GM23338 (cell line): ENCODE results near the gene SPRY1. TPM values are rescaled to one million over a fixed set of nuclear protein-coding genes. Genes with fewer than 3 reads are reported as not detected.

ENCODE experiments used
- ATAC-seq: fragments of 200-7000 bp; cut with Tn5 transposase; 3 replicates; pipeline ENCODE4 v1.9.1; 2020
- DNase-seq: peaks from one replicate; pipeline ENCODE4 v3.0.0-alpha.2; 2015; ENCODE audit warnings: low spot score
- H2AFZ ChIP-seq: fragments of 200-600 bp; sonication (generic); 2 replicates; pipeline ENCODE4 v1.8.0; 2016; ENCODE audit warnings: antibody characterized with exemption, mild to moderate bottlenecking, moderate library complexity
- H3F3A ChIP-seq: fragments of 200-600 bp; sonication (generic); replicated peaks from 2 replicates; pipeline ENCODE4 v1.8.0; 2017; ENCODE audit warnings: antibody characterized with exemption, mixed run types, low read depth
- H3K27ac ChIP-seq: fragments of 200-600 bp; sonication (generic); 2 replicates; pipeline ENCODE4 v1.6.1; 2016; ENCODE audit warnings: low read depth
- H3K27me3 ChIP-seq: fragments of 200-600 bp; sonication (generic); 2 replicates; pipeline ENCODE4 v1.8.0; 2016; ENCODE audit warnings: mild to moderate bottlenecking, mixed run types, moderate library complexity; ENCODE audit not compliant: insufficient read depth
- H3K36me3 ChIP-seq: fragments of 200-600 bp; sonication (generic); 2 replicates; pipeline ENCODE4 v1.8.0; 2016; ENCODE audit warnings: mild to moderate bottlenecking; ENCODE audit not compliant: insufficient read depth
- H3K4me1 ChIP-seq: fragments of 200-600 bp; sonication (generic); 2 replicates; pipeline ENCODE4 v1.8.0; 2016; ENCODE audit warnings: mild to moderate bottlenecking, moderate library complexity; ENCODE audit not compliant: insufficient read depth
- H3K4me2 ChIP-seq: fragments of 200-600 bp; sonication (generic); 2 replicates; pipeline ENCODE4 v1.7.1; 2017; ENCODE audit warnings: mixed run types
- H3K4me3 ChIP-seq: fragments of 200-600 bp; sonication (generic); 2 replicates; pipeline ENCODE4 v1.6.1; 2016; ENCODE audit warnings: mixed run types
- H3K79me2 ChIP-seq: fragments of 200-600 bp; sonication (generic); replicated peaks from 2 replicates; pipeline ENCODE4 v1.8.0; 2017; ENCODE audit warnings: mild to moderate bottlenecking; ENCODE audit not compliant: insufficient read depth
- H3K9me2 ChIP-seq: fragments of 200-600 bp; sonication (generic); 2 replicates; pipeline ENCODE4 v1.8.0; 2017; ENCODE audit not compliant: insufficient read depth
- H4K20me1 ChIP-seq: fragments of 200-600 bp; sonication (generic); replicated peaks from 2 replicates; pipeline ENCODE4 v1.8.0; 2017; ENCODE audit warnings: mild to moderate bottlenecking; ENCODE audit not compliant: insufficient read depth
- H3K27ac Mint-ChIP-seq: 2 replicates; pipeline ENCODE4 v1.8.0; 2020; ENCODE audit warnings: inconsistent platforms, mild to moderate bottlenecking, moderate library complexity, mixed read lengths
- H3K27me3 Mint-ChIP-seq: 3 replicates; pipeline ENCODE4 v1.8.0; 2022; ENCODE audit warnings: low read depth, mild to moderate bottlenecking, moderate library complexity, mixed read lengths, inconsistent platforms; ENCODE audit not compliant: insufficient read depth, poor library complexity
- H3K36me3 Mint-ChIP-seq: 3 replicates; pipeline ENCODE4 v1.8.0; 2021; ENCODE audit warnings: low read depth, mild to moderate bottlenecking, inconsistent platforms, moderate library complexity, mixed read lengths
- H3K4me1 Mint-ChIP-seq: 3 replicates; pipeline ENCODE4 v1.8.0; 2020; ENCODE audit warnings: mild to moderate bottlenecking, inconsistent platforms, mixed read lengths
- H3K4me3 Mint-ChIP-seq: 3 replicates; pipeline ENCODE4 v1.8.0; 2021; ENCODE audit warnings: moderate library complexity, mild to moderate bottlenecking, inconsistent platforms, mixed read lengths
- H3K9me3 Mint-ChIP-seq: 3 replicates; pipeline ENCODE4 v1.8.0; 2020; ENCODE audit warnings: moderate library complexity, mild to moderate bottlenecking, inconsistent platforms, mixed read lengths
- CREB1 ChIP-seq: fragments of 250-450 bp; sonication (Bioruptor Pico); IDR thresholded peaks from 2 replicates; pipeline ENCODE4 v1.5.0; 2020; ENCODE audit warnings: low read depth, mild to moderate bottlenecking, moderate library complexity
- EZH2 ChIP-seq: fragments of 200-600 bp; sonication (generic); IDR thresholded peaks from one replicate; pipeline ENCODE4 v1.8.0; 2017; ENCODE audit warnings: antibody characterized with exemption, mild to moderate bottlenecking, low read depth; ENCODE audit not compliant: unreplicated experiment
- EZH2phosphoT487 ChIP-seq: fragments of 200-600 bp; sonication (generic); IDR thresholded peaks from one replicate; pipeline ENCODE4 v1.8.1; 2018; ENCODE audit warnings: antibody characterized with exemption; ENCODE audit not compliant: unreplicated experiment
- JUNB ChIP-seq: IDR thresholded peaks from one replicate; pipeline ENCODE4 v1.6.1; 2016; ENCODE audit warnings: antibody characterized with exemption; ENCODE audit not compliant: unreplicated experiment
- NANOG ChIP-seq: IDR thresholded peaks from 2 replicates; pipeline ENCODE4 v1.6.1; 2016; ENCODE audit warnings: antibody characterized with exemption, borderline replicate concordance
- POLR2AphosphoS5 ChIP-seq: IDR thresholded peaks from 2 replicates; pipeline ENCODE4 v1.6.1; 2016; ENCODE audit warnings: antibody characterized with exemption, low read depth
- STAT1 ChIP-seq: IDR thresholded peaks from one replicate; pipeline ENCODE4 v1.6.1; 2016; ENCODE audit warnings: antibody characterized with exemption; ENCODE audit not compliant: unreplicated experiment
- ZNF114 ChIP-seq: fragments of 250-450 bp; sonication (Bioruptor Pico); IDR thresholded peaks from 2 replicates; pipeline ENCODE4 v1.5.0; 2020; ENCODE audit warnings: mild to moderate bottlenecking, moderate library complexity
- ZNF331 ChIP-seq: fragments of 250-450 bp; sonication (Bioruptor Pico); IDR thresholded peaks from 2 replicates; pipeline ENCODE4 v1.5.0; 2020; ENCODE audit warnings: low read depth, mild to moderate bottlenecking, moderate library complexity
- polyA plus RNA-seq: library from polyadenylated mRNA; unstranded; fragments of >200 nt; fragmentation: Nextera tagmentation; extraction: Ambion mirVana; gene quantifications from 2 replicates; pipeline ENCODE4 v1.2.1, GENCODE V29; 2016
- total RNA-seq: library from RNA; depleted of rRNA; stranded (reverse); fragments of >200 nt; shearing (Covaris generic); gene quantifications from 2 replicates; pipeline ENCODE4 v1.2.3, GENCODE V29; 2014
- TF ChIP-seq, protein P1 (sequence below): fragments of 250-450 bp; sonication (Bioruptor Pico); IDR thresholded peaks from 2 replicates; pipeline ENCODE4 v1.5.0; 2020; ENCODE audit warnings: mild to moderate bottlenecking, moderate library complexity
- TF ChIP-seq, protein P2 (sequence below): IDR thresholded peaks from 2 replicates; pipeline ENCODE4 v1.6.1; 2016; ENCODE audit warnings: antibody characterized with exemption
- TF ChIP-seq, protein P3 (sequence below): IDR thresholded peaks from one replicate; pipeline ENCODE4 v1.6.1; 2018; ENCODE audit warnings: antibody characterized with exemption; ENCODE audit not compliant: unreplicated experiment
- TF ChIP-seq, protein P4 (sequence below), 2 experiments: fragments of 200-600 bp in 1 of 2; sonication (generic) in 1 of 2; conservative IDR thresholded peaks; 2 replicates each; pipeline versions ENCODE4 v1.5.1 to v1.6.1; 2016 to 2017; ENCODE audit warnings: antibody characterized with exemption in 2 of 2, low read depth in 2 of 2, mild to moderate bottlenecking in 2 of 2, moderate library complexity in 1 of 2

Gene SPRY1
- total and polyA plus RNA-seq, 2 experiments from 2014 or later, result 62.8 to 103 TPM

DNA sequence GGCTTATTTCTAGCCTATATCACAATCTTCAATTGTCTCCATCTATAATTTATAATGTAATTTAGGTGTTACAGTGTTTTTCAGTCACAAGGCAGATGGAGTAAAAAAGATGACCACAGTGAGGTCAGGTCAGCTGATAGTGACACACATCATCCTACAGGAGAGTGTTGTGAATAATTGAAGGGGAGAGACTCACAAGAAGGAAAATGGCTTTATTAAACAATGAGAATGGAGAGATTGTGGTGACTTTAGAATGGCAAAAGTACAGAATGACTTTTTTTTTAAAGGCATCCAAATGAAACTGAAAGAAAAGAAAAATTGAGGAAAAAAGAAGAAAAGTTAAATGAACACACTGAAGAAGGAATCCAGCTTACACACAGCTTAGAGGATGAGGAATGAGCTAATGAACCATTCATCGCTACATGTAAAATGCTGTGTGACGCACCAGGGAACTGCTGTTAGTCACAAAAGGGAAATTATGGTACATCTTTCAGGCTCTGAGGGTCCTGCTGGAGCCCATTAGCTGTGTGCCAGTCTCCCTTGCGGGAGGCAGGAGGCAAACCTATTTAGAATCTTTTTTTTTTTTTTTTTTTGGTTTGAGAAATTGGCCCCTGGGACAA lies 56.6 kb downstream of the SPRY1 start:
- no peak overlapping the region for H3K27ac ChIP-seq
- no peaks in the 10 kb centered on the region for H3K9me2 ChIP-seq
- DNase-seq (no peak), ATAC-seq (no peak)
- no peaks in the 10 kb centered on the region for H3K36me3 ChIP-seq
- H3K4me1 ChIP-seq, result peaks cover 4% of the 10 kb centered on the region
- H3K4me2 ChIP-seq, result no peak overlapping the region
- no peaks in the 10 kb centered on the region for H3K36me3 Mint-ChIP-seq
- H3K4me3 Mint-ChIP-seq, result no peak overlapping the region
- peaks cover 2% of the 10 kb centered on the region for H3K27me3 Mint-ChIP-seq
- TF ChIP-seq NANOG, result no peak
- TF ChIP-seq STAT1, result no peak
- TF ChIP-seq, protein P1, sequence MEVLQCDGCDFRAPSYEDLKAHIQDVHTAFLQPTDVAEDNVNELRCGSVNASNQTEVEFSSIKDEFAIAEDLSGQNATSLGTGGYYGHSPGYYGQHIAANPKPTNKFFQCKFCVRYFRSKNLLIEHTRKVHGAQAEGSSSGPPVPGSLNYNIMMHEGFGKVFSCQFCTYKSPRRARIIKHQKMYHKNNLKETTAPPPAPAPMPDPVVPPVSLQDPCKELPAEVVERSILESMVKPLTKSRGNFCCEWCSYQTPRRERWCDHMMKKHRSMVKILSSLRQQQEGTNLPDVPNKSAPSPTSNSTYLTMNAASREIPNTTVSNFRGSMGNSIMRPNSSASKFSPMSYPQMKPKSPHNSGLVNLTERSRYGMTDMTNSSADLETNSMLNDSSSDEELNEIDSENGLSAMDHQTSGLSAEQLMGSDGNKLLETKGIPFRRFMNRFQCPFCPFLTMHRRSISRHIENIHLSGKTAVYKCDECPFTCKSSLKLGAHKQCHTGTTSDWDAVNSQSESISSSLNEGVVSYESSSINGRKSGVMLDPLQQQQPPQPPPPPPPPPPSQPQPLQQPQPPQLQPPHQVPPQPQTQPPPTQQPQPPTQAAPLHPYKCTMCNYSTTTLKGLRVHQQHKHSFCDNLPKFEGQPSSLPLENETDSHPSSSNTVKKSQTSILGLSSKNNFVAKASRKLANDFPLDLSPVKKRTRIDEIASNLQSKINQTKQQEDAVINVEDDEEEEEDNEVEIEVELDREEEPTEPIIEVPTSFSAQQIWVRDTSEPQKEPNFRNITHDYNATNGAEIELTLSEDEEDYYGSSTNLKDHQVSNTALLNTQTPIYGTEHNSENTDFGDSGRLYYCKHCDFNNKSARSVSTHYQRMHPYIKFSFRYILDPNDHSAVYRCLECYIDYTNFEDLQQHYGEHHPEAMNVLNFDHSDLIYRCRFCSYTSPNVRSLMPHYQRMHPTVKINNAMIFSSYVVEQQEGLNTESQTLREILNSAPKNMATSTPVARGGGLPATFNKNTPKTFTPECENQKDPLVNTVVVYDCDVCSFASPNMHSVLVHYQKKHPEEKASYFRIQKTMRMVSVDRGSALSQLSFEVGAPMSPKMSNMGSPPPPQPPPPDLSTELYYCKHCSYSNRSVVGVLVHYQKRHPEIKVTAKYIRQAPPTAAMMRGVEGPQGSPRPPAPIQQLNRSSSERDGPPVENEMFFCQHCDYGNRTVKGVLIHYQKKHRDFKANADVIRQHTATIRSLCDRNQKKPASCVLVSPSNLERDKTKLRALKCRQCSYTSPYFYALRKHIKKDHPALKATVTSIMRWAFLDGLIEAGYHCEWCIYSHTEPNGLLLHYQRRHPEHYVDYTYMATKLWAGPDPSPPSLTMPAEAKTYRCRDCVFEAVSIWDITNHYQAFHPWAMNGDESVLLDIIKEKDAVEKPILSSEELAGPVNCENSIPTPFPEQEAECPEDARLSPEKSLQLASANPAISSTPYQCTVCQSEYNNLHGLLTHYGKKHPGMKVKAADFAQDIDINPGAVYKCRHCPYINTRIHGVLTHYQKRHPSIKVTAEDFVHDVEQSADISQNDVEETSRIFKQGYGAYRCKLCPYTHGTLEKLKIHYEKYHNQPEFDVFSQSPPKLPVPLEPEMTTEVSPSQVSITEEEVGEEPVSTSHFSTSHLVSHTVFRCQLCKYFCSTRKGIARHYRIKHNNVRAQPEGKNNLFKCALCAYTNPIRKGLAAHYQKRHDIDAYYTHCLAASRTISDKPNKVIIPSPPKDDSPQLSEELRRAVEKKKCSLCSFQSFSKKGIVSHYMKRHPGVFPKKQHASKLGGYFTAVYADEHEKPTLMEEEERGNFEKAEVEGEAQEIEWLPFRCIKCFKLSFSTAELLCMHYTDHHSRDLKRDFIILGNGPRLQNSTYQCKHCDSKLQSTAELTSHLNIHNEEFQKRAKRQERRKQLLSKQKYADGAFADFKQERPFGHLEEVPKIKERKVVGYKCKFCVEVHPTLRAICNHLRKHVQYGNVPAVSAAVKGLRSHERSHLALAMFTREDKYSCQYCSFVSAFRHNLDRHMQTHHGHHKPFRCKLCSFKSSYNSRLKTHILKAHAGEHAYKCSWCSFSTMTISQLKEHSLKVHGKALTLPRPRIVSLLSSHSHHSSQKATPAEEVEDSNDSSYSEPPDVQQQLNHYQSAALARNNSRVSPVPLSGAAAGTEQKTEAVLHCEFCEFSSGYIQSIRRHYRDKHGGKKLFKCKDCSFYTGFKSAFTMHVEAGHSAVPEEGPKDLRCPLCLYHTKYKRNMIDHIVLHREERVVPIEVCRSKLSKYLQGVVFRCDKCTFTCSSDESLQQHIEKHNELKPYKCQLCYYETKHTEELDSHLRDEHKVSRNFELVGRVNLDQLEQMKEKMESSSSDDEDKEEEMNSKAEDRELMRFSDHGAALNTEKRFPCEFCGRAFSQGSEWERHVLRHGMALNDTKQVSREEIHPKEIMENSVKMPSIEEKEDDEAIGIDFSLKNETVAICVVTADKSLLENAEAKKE, result no peak
- TF ChIP-seq, protein P2, sequence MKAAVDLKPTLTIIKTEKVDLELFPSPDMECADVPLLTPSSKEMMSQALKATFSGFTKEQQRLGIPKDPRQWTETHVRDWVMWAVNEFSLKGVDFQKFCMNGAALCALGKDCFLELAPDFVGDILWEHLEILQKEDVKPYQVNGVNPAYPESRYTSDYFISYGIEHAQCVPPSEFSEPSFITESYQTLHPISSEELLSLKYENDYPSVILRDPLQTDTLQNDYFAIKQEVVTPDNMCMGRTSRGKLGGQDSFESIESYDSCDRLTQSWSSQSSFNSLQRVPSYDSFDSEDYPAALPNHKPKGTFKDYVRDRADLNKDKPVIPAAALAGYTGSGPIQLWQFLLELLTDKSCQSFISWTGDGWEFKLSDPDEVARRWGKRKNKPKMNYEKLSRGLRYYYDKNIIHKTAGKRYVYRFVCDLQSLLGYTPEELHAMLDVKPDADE, result no peak
- no peak for TF ChIP-seq JUNB
- TF ChIP-seq POLR2AphosphoS5, result no peak
- TF ChIP-seq, protein P3, sequence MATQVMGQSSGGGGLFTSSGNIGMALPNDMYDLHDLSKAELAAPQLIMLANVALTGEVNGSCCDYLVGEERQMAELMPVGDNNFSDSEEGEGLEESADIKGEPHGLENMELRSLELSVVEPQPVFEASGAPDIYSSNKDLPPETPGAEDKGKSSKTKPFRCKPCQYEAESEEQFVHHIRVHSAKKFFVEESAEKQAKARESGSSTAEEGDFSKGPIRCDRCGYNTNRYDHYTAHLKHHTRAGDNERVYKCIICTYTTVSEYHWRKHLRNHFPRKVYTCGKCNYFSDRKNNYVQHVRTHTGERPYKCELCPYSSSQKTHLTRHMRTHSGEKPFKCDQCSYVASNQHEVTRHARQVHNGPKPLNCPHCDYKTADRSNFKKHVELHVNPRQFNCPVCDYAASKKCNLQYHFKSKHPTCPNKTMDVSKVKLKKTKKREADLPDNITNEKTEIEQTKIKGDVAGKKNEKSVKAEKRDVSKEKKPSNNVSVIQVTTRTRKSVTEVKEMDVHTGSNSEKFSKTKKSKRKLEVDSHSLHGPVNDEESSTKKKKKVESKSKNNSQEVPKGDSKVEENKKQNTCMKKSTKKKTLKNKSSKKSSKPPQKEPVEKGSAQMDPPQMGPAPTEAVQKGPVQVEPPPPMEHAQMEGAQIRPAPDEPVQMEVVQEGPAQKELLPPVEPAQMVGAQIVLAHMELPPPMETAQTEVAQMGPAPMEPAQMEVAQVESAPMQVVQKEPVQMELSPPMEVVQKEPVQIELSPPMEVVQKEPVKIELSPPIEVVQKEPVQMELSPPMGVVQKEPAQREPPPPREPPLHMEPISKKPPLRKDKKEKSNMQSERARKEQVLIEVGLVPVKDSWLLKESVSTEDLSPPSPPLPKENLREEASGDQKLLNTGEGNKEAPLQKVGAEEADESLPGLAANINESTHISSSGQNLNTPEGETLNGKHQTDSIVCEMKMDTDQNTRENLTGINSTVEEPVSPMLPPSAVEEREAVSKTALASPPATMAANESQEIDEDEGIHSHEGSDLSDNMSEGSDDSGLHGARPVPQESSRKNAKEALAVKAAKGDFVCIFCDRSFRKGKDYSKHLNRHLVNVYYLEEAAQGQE, result no peak
- no peak for TF ChIP-seq ZNF114 (CRISPR knock-in tag)
- TF ChIP-seq, protein P4, sequence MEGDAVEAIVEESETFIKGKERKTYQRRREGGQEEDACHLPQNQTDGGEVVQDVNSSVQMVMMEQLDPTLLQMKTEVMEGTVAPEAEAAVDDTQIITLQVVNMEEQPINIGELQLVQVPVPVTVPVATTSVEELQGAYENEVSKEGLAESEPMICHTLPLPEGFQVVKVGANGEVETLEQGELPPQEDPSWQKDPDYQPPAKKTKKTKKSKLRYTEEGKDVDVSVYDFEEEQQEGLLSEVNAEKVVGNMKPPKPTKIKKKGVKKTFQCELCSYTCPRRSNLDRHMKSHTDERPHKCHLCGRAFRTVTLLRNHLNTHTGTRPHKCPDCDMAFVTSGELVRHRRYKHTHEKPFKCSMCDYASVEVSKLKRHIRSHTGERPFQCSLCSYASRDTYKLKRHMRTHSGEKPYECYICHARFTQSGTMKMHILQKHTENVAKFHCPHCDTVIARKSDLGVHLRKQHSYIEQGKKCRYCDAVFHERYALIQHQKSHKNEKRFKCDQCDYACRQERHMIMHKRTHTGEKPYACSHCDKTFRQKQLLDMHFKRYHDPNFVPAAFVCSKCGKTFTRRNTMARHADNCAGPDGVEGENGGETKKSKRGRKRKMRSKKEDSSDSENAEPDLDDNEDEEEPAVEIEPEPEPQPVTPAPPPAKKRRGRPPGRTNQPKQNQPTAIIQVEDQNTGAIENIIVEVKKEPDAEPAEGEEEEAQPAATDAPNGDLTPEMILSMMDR (conservative IDR thresholded peaks at IDR 0.05; ENCODE audit: low read depth in 2 of 2), result no peak
- no peak for TF ChIP-seq EZH2phosphoT487
- no peak for TF ChIP-seq CREB1 (CRISPR knock-in tag)
- TF ChIP-seq ZNF331 (CRISPR knock-in tag), result no peak
- no peak for TF ChIP-seq EZH2
- H2AFZ ChIP-seq, result peak overlapping the region; percentile 38; the same call in 1 of the 2 replicates
- H3K27ac Mint-ChIP-seq, result no peak overlapping the region
- no peaks in the 10 kb centered on the region for H3K27me3 ChIP-seq
- no peak overlapping the region for H3K4me3 ChIP-seq
- H3K4me1 Mint-ChIP-seq, result peaks cover 6% of the 10 kb centered on the region
- H3K79me2 ChIP-seq, result no peaks in the 10 kb centered on the region
- H3F3A ChIP-seq, result no peaks in the 10 kb centered on the region
- H3K9me3 Mint-ChIP-seq, result no peaks in the 10 kb centered on the region
- no peaks in the 10 kb centered on the region for H4K20me1 ChIP-seq
